HEK293 (cell line): ENCODE data around the gene PLAAT1.

ENCODE experiments used
- GFI1B ChIP-seq: fragments of 450-650 bp; formaldehyde crosslinking; IDR thresholded peaks from 2 replicates; pipeline ENCODE4 v1.5.1; 2016; ENCODE audit warnings: missing biosample characterization, missing genetic modification characterization
- REPIN1 ChIP-seq: fragments of 450-650 bp; formaldehyde crosslinking; IDR thresholded peaks from 2 replicates; pipeline ENCODE4 v1.5.1; 2017; ENCODE audit warnings: missing biosample characterization, missing genetic modification characterization, low read depth
- SALL2 ChIP-seq: fragments of 450-650 bp; formaldehyde crosslinking; IDR thresholded peaks from 2 replicates; pipeline ENCODE4 v1.5.0; 2017; ENCODE audit warnings: missing biosample characterization, mild to moderate bottlenecking, missing genetic modification characterization, borderline replicate concordance
- SCRT1 ChIP-seq: fragments of 450-650 bp; formaldehyde crosslinking; IDR thresholded peaks from 2 replicates; pipeline ENCODE4 v1.5.1; 2016; ENCODE audit warnings: missing biosample characterization, missing genetic modification characterization, borderline replicate concordance
- SP7 ChIP-seq: fragments of 450-650 bp; formaldehyde crosslinking; IDR thresholded peaks from 2 replicates; pipeline ENCODE4 v1.5.1; 2016; ENCODE audit warnings: missing biosample characterization, missing genetic modification characterization
- YY2 ChIP-seq: fragments of 450-650 bp; formaldehyde crosslinking; IDR thresholded peaks from 2 replicates; pipeline ENCODE4 v1.5.1; 2016; ENCODE audit warnings: missing biosample characterization, missing genetic modification characterization
- ZBTB21 ChIP-seq: fragments of 450-650 bp; formaldehyde crosslinking; IDR thresholded peaks from 2 replicates; pipeline ENCODE4 v1.5.1; 2017; ENCODE audit warnings: missing biosample characterization, missing genetic modification characterization
- ZFP37 ChIP-seq: fragments of 450-650 bp; formaldehyde crosslinking; IDR thresholded peaks from 2 replicates; pipeline ENCODE4 v1.5.1; 2016; ENCODE audit warnings: missing biosample characterization, missing genetic modification characterization
- ZFP69B ChIP-seq: fragments of 450-650 bp; formaldehyde crosslinking; IDR thresholded peaks from 2 replicates; pipeline ENCODE4 v1.5.1; 2016; ENCODE audit warnings: missing biosample characterization, missing genetic modification characterization
- ZNF114 ChIP-seq: fragments of 450-650 bp; formaldehyde crosslinking; IDR thresholded peaks from 2 replicates; pipeline ENCODE4 v1.5.0; 2017; ENCODE audit warnings: missing biosample characterization, missing genetic modification characterization
- ZNF2 ChIP-seq: fragments of 450-650 bp; formaldehyde crosslinking; IDR thresholded peaks from 2 replicates; pipeline ENCODE4 v1.5.1; 2016; ENCODE audit warnings: missing biosample characterization, missing genetic modification characterization
- ZNF302 ChIP-seq: fragments of 450-650 bp; formaldehyde crosslinking; IDR thresholded peaks from 2 replicates; pipeline ENCODE4 v1.5.1; 2016; ENCODE audit warnings: missing biosample characterization, missing genetic modification characterization, low read depth
- ZNF37A ChIP-seq: fragments of 450-650 bp; IDR thresholded peaks from 2 replicates; pipeline ENCODE4 v1.5.1; 2018; ENCODE audit warnings: missing biosample characterization, missing genetic modification characterization
- ZNF473 ChIP-seq: fragments of 450-650 bp; formaldehyde crosslinking; IDR thresholded peaks from 2 replicates; pipeline ENCODE4 v1.5.1; 2017; ENCODE audit warnings: missing biosample characterization, missing genetic modification characterization
- ZNF48 ChIP-seq: fragments of 450-650 bp; formaldehyde crosslinking; IDR thresholded peaks from 2 replicates; pipeline ENCODE4 v1.5.1; 2016; ENCODE audit warnings: missing biosample characterization, missing genetic modification characterization
- ZNF544 ChIP-seq: fragments of 450-650 bp; formaldehyde crosslinking; IDR thresholded peaks from 2 replicates; pipeline ENCODE4 v1.5.0; 2017; ENCODE audit warnings: missing biosample characterization, missing genetic modification characterization
- ZNF571 ChIP-seq: fragments of 450-650 bp; formaldehyde crosslinking; IDR thresholded peaks from 2 replicates; pipeline ENCODE4 v1.5.0; 2017; ENCODE audit warnings: missing biosample characterization, missing genetic modification characterization
- ZNF600 ChIP-seq: fragments of 450-650 bp; formaldehyde crosslinking; IDR thresholded peaks from 2 replicates; pipeline ENCODE4 v1.5.1; 2016; ENCODE audit warnings: missing biosample characterization, missing genetic modification characterization
- ZNF660 ChIP-seq: fragments of 450-650 bp; IDR thresholded peaks from 2 replicates; pipeline ENCODE4 v1.5.1; 2018; ENCODE audit warnings: missing biosample characterization, mild to moderate bottlenecking, missing genetic modification characterization
- ZNF776 ChIP-seq: fragments of 450-650 bp; formaldehyde crosslinking; IDR thresholded peaks from 2 replicates; pipeline ENCODE4 v1.5.0; 2017; ENCODE audit warnings: missing biosample characterization, missing genetic modification characterization, borderline replicate concordance
- TF ChIP-seq, protein P1 (sequence below): fragments of 450-650 bp; formaldehyde crosslinking; IDR thresholded peaks from 2 replicates; pipeline ENCODE4 v1.5.1; 2016; ENCODE audit warnings: missing biosample characterization, missing genetic modification characterization
- TF ChIP-seq, protein P2 (sequence below): fragments of 450-650 bp; formaldehyde crosslinking; IDR thresholded peaks from 2 replicates; pipeline ENCODE4 v1.5.1; 2016; ENCODE audit warnings: missing biosample characterization, missing genetic modification characterization
- TF ChIP-seq, protein P3 (sequence below): fragments of 450-650 bp; formaldehyde crosslinking; IDR thresholded peaks from 2 replicates; pipeline ENCODE4 v1.5.1; 2016; ENCODE audit warnings: missing biosample characterization, missing genetic modification characterization
- TF ChIP-seq, protein P4 (sequence below): fragments of 450-650 bp; formaldehyde crosslinking; IDR thresholded peaks from 2 replicates; pipeline ENCODE4 v1.5.1; 2017; ENCODE audit warnings: missing biosample characterization, missing genetic modification characterization

PLAAT1 gene

DNA sequence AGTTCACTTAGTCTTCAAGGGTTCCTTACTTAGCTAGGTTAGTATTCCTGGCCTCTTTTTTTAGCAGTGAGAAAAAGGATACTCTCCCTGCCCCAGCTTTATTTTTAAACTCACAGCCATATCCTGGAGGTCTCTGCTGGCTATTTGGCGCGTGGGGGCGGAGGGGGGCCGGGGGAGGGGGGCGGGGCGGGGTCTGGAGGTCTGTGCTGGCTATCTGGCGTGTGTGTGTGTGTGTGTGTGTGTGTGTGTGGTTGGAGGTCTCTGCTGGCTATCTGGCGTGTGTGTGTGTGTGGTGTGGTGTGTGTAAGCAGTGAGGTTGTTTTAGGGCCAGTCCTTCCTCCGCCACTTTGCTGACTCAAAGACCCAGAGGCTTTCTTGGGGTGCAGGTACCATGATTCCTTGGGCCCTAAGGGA, 579 bp upstream of the PLAAT1 start (continued):
- TF ChIP-seq ZFP69B (0 out of 2 replicates have a peak, but pooled peaks have one; percentile 42), ZNF600 (tag by site-specific recombination) (peak; percentile 53; the same call in 1 of the 2 replicates), ZNF544 (tag by site-specific recombination) (no peak), ZNF302 (no peak), ZNF473 (tag by site-specific recombination) (no peak), ZNF37A (no peak), ZNF776 (tag by site-specific recombination) (no peak), SCRT1 (no peak), ZNF2 (tag by site-specific recombination) (peak; percentile 37; the same call in 1 of the 2 replicates), REPIN1 (tag by site-specific recombination) (no peak), ZNF48 (tag by site-specific recombination) (no peak), ZNF660 (tag by site-specific recombination) (no peak; the same call in 1 of the 2 replicates), SALL2 (tag by site-specific recombination) (no peak), ZNF571 (no peak; the same call in 1 of the 2 replicates), YY2 (tag by site-specific recombination) (no peak), ZBTB21 (tag by site-specific recombination) (no peak), ZNF114 (no peak), ZFP37 (tag by site-specific recombination) (peak; percentile 17; the same call in 1 of the 2 replicates), GFI1B (tag by site-specific recombination) (no peak), SP7 (tag by site-specific recombination) (no peak; the same call in 1 of the 2 replicates)
- TF ChIP-seq, protein P1, sequence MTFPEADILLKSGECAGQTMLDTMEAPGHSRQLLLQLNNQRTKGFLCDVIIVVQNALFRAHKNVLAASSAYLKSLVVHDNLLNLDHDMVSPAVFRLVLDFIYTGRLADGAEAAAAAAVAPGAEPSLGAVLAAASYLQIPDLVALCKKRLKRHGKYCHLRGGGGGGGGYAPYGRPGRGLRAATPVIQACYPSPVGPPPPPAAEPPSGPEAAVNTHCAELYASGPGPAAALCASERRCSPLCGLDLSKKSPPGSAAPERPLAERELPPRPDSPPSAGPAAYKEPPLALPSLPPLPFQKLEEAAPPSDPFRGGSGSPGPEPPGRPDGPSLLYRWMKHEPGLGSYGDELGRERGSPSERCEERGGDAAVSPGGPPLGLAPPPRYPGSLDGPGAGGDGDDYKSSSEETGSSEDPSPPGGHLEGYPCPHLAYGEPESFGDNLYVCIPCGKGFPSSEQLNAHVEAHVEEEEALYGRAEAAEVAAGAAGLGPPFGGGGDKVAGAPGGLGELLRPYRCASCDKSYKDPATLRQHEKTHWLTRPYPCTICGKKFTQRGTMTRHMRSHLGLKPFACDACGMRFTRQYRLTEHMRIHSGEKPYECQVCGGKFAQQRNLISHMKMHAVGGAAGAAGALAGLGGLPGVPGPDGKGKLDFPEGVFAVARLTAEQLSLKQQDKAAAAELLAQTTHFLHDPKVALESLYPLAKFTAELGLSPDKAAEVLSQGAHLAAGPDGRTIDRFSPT = peak; percentile 54; the same call in 1 of the 2 replicates
- TF ChIP-seq, protein P2, sequence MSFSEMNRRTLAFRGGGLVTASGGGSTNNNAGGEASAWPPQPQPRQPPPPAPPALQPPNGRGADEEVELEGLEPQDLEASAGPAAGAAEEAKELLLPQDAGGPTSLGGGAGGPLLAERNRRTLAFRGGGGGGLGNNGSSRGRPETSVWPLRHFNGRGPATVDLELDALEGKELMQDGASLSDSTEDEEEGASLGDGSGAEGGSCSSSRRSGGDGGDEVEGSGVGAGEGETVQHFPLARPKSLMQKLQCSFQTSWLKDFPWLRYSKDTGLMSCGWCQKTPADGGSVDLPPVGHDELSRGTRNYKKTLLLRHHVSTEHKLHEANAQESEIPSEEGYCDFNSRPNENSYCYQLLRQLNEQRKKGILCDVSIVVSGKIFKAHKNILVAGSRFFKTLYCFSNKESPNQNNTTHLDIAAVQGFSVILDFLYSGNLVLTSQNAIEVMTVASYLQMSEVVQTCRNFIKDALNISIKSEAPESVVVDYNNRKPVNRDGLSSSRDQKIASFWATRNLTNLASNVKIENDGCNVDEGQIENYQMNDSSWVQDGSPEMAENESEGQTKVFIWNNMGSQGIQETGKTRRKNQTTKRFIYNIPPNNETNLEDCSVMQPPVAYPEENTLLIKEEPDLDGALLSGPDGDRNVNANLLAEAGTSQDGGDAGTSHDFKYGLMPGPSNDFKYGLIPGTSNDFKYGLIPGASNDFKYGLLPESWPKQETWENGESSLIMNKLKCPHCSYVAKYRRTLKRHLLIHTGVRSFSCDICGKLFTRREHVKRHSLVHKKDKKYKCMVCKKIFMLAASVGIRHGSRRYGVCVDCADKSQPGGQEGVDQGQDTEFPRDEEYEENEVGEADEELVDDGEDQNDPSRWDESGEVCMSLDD = peak; percentile 67; the same call in 1 of the 2 replicates
- TF ChIP-seq, protein P3, sequence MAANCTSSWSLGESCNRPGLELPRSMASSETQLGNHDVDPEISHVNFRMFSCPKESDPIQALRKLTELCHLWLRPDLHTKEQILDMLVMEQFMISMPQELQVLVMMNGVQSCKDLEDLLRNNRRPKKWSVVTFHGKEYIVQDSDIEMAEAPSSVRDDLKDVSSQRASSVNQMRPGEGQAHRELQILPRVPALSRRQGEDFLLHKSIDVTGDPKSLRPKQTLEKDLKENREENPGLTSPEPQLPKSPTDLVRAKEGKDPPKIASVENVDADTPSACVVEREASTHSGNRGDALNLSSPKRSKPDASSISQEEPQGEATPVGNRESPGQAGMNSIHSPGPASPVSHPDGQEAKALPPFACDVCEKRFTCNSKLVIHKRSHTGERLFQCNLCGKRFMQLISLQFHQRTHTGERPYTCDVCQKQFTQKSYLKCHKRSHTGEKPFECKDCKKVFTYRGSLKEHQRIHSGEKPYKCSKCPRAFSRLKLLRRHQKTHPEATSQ = no peak
- TF ChIP-seq, protein P4, sequence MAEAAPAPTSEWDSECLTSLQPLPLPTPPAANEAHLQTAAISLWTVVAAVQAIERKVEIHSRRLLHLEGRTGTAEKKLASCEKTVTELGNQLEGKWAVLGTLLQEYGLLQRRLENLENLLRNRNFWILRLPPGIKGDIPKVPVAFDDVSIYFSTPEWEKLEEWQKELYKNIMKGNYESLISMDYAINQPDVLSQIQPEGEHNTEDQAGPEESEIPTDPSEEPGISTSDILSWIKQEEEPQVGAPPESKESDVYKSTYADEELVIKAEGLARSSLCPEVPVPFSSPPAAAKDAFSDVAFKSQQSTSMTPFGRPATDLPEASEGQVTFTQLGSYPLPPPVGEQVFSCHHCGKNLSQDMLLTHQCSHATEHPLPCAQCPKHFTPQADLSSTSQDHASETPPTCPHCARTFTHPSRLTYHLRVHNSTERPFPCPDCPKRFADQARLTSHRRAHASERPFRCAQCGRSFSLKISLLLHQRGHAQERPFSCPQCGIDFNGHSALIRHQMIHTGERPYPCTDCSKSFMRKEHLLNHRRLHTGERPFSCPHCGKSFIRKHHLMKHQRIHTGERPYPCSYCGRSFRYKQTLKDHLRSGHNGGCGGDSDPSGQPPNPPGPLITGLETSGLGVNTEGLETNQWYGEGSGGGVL (tag by site-specific recombination) = peak; percentile 59
- TF ChIP-seq, all 188 proteins: peak for 15
